DND-41 (cell line): Measurements from ENCODE around the gene MBP.

Experiments used
- CTCF ChIP-seq: IDR thresholded peaks from 2 replicates; pipeline ENCODE4 v1.5.1; 2012; ENCODE audit warnings: borderline replicate concordance, low read length, moderate library complexity, mild to moderate bottlenecking; ENCODE audit not compliant: poor library complexity, severe bottlenecking; ENCODE audit errors: extremely low read depth
- EZH2 ChIP-seq: IDR thresholded peaks from 3 replicates; pipeline ENCODE4 v1.6.1; 2012; ENCODE audit warnings: borderline replicate concordance, low read depth, mild to moderate bottlenecking, moderate library complexity, low read length, inconsistent platforms; ENCODE audit not compliant: severe bottlenecking

- no peak for TF ChIP-seq CTCF
- no peak for TF ChIP-seq EZH2
Measured at GRCh38 chr18:77161961-77162360, 29.4 kb upstream of the MBP start.
